Dermis microvascular lymphatic vessel endothelial cell (primary cell): ENCODE results near the gene SRI. TPM values are rescaled to one million over a fixed set of nuclear protein-coding genes. Genes with fewer than 3 reads are reported as not detected.
"Not testable (repeated sequence)": the region's sequence is repeated elsewhere in the genome, so short reads cannot be mapped to it uniquely, and the experiment has no call there.

Experiments
- DNase-seq, 2 donors: peaks; one replicate each; pipeline versions ENCODE4 v3.0.0 to v3.0.0-alpha.2; 2010; ENCODE audit warnings: low read depth in 2 of 2
- total RNA-seq: library from RNA; depleted of rRNA; stranded (reverse); fragments of >200 nt; gene quantifications from 2 replicates; pipeline ENCODE4 v1.2.1, GENCODE V29; 2014

SRI gene
- 110 and 119 TPM in 2 replicates for total RNA-seq

- DNase-seq: peak; percentile 58 to 89
These were observed at the start of gene SRI for GRCh38 chr7:88219781-88220747. Gene SRI, minus strand, starts transcription at chr7:88220038. Its CDS starts 12 bp downstream, at chr7:88220026.

- DNase-seq: no peak
These were observed 49.7 kb upstream of the SRI start for GRCh38 chr7:88269586-88269985.

- no peak for DNase-seq
These were observed 49.0 kb upstream of the SRI start for GRCh38 chr7:88268858-88269257.

GRCh38 chr7:88268051-88268450, 48.2 kb upstream of the SRI start:
- no peak for DNase-seq

- no peak for DNase-seq
These were observed 47.6 kb upstream of the SRI start for GRCh38 chr7:88267421-88267820.

GRCh38 chr7:88264987-88265386, 45.1 kb upstream of the SRI start:
- not testable (repeated sequence) for DNase-seq

GRCh38 chr7:88262562-88262961, 42.7 kb upstream of the SRI start:
- no peak for DNase-seq

GRCh38 chr7:88260719-88261118, 40.9 kb upstream of the SRI start:
- DNase-seq: no peak

GRCh38 chr7:88259656-88260380, 40.0 kb upstream of the SRI start:
- DNase-seq: no peak

GRCh38 chr7:88258296-88258695, 38.5 kb upstream of the SRI start:
- DNase-seq: not testable (repeated sequence)

- DNase-seq: no peak
These were observed 37.1 kb upstream of the SRI start for GRCh38 chr7:88256906-88257305.

GRCh38 chr7:88254721-88255424, 35.0 kb upstream of the SRI start:
- DNase-seq: no peak

GRCh38 chr7:88253640-88254039, 33.8 kb upstream of the SRI start:
- DNase-seq: no peak

GRCh38 chr7:88244258-88244657, 24.4 kb upstream of the SRI start:
- DNase-seq: no peak

- DNase-seq: peak; percentile 75 to 88
These were observed 23.6 kb upstream of the SRI start for GRCh38 chr7:88243345-88243909.

- no peak for DNase-seq
These were observed 20.0 kb upstream of the SRI start for GRCh38 chr7:88239852-88240251.

- DNase-seq: no peak
These were observed 14.0 kb upstream of the SRI start for GRCh38 chr7:88233828-88234227.

GRCh38 chr7:88230646-88231045, 10.8 kb upstream of the SRI start:
- DNase-seq: no peak

GRCh38 chr7:88229302-88229995, 9.6 kb upstream of the SRI start:
- no peak for DNase-seq

- DNase-seq: peak in 1 of 2 donors; percentile 63
These were observed 7.2 kb upstream of the SRI start for GRCh38 chr7:88226886-88227516.
